Colonic mucosa (tissue), 4 donors: ENCODE measurements around the gene CUL7. TPM values are rescaled to one million over a fixed set of nuclear protein-coding genes. Genes with fewer than 3 reads are reported as not detected.
"Not testable (repeated sequence)": the region's sequence is repeated elsewhere in the genome, so short reads cannot be mapped to it uniquely, and the experiment has no call there.

Source experiments
- DNase-seq: peaks from one replicate; pipeline ENCODE4 v3.0.0-alpha.2; 2020
- H3K27ac ChIP-seq: fragments of 200-600 bp; one replicate; pipeline ENCODE4 v1.8.0; 2021
- H3K27me3 ChIP-seq: fragments of 200-600 bp; one replicate; pipeline ENCODE4 v1.8.0; 2021
- H3K36me3 ChIP-seq: fragments of 200-600 bp; one replicate; pipeline ENCODE4 v1.8.0; 2021
- H3K4me1 ChIP-seq: fragments of 200-600 bp; one replicate; pipeline ENCODE4 v1.8.0; 2021; ENCODE audit warnings: mild to moderate bottlenecking
- H3K4me3 ChIP-seq: fragments of 200-600 bp; one replicate; pipeline ENCODE4 v1.8.0; 2021
- H3K9ac ChIP-seq, 2 donors: one replicate each; pipeline ENCODE4 v1.7.0; 2013; ENCODE audit warnings: control low read depth in 2 of 2, low read depth in 2 of 2, low read length in 2 of 2
- H3K9me3 ChIP-seq: fragments of 200-600 bp; one replicate; pipeline ENCODE4 v1.8.0; 2021
- intact Hi-C: fragments of 100-400 bp; cut with DNase I; formaldehyde crosslinking; loops from one replicate; pipeline ENCODE4 v1.14.1; 2022
- total RNA-seq, 2 donors: library from RNA; stranded (reverse); fragmentation: NEBNext Ultra II Directional in 1 of 2; extraction: Animal tissue kit (Norgen Biotek cat#: 25700) in 1 of 2; gene quantifications; one replicate each; pipeline ENCODE4 v1.2.1, GENCODE V29; 2021
- TF ChIP-seq, protein P1 (sequence below): fragments of 200-600 bp; IDR thresholded peaks from one replicate; pipeline ENCODE4 v1.8.0; 2022; ENCODE audit warnings: antibody characterized with exemption, mild to moderate bottlenecking
- donor health status: healthy.
- donor health status: DM: no; HTN: no; CAD: no.
- donor health status: DM: no; HTN: no; CAD: no.

Gene CUL7
- total RNA-seq, 2 donors from 2014 or later = 13.7 to 15.3 TPM

GRCh38 chr6:43050981-43051380 is 2.7 kb downstream of the CUL7 start:
- Histone ChIP-seq H3K4me1 (peaks cover 7% of the 10 kb centered on the region), H3K36me3 (no peaks in the 10 kb centered on the region), H3K9me3 (no peaks in the 10 kb centered on the region), H3K27me3 (no peaks in the 10 kb centered on the region), H3K4me3 (no peak overlapping the region), H3K9ac (peak overlapping the region in 1 of 2 donors; percentile 27), H3K27ac (no peak overlapping the region)
- TF ChIP-seq, protein P1, sequence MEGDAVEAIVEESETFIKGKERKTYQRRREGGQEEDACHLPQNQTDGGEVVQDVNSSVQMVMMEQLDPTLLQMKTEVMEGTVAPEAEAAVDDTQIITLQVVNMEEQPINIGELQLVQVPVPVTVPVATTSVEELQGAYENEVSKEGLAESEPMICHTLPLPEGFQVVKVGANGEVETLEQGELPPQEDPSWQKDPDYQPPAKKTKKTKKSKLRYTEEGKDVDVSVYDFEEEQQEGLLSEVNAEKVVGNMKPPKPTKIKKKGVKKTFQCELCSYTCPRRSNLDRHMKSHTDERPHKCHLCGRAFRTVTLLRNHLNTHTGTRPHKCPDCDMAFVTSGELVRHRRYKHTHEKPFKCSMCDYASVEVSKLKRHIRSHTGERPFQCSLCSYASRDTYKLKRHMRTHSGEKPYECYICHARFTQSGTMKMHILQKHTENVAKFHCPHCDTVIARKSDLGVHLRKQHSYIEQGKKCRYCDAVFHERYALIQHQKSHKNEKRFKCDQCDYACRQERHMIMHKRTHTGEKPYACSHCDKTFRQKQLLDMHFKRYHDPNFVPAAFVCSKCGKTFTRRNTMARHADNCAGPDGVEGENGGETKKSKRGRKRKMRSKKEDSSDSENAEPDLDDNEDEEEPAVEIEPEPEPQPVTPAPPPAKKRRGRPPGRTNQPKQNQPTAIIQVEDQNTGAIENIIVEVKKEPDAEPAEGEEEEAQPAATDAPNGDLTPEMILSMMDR = no peak
- DNase-seq = no peak
- intact Hi-C loops = no loop called here

- intact Hi-C loops = no loop called here
Measured at GRCh38 chr6:43047998-43048397, 5.7 kb downstream of the CUL7 start.

DNA sequence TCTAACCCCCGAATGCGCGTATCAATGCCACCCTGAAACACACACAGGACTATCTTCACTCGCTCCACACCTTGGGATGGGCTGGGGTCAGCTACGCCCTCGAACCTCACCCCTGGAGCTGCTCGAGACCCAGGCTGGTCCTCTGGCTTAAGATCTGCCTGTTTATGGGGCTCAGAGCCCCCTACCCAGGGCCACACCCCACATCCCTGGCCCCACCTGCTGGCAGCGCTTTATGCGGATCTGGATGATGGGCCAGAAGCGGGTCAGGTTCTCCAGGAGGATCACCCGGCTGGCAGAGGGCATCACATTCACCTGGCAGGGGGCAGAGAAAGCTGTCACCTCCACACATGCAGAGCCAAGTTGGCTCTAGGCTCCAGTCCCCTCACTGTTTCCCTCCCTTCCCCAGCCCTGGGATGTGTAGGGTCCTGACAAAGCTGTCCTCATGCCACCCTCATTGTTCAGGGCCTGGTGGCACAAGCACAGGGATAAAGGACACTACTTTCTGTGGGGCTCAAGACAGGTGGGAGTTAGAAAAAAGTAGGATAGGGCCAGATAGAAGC is 8.2 kb downstream of the CUL7 start:
- Histone ChIP-seq H3K27ac (no peak overlapping the region), H3K36me3 (no peaks in the 10 kb centered on the region), H3K4me1 (no peaks in the 10 kb centered on the region), H3K9ac (no peak overlapping the region), H3K4me3 (no peak overlapping the region), H3K27me3 (no peaks in the 10 kb centered on the region), H3K9me3 (no peaks in the 10 kb centered on the region)
- intact Hi-C loops = no loop called here
- DNase-seq = no peak
- TF ChIP-seq, protein P1 = no peak

More at GRCh38 chr6:43047998-43048397, 5.7 kb downstream of the CUL7 start:
- H3K4me1 ChIP-seq = peaks cover 7% of the 10 kb centered on the region
- DNase-seq = no peak
- no peaks in the 10 kb centered on the region for H3K36me3 ChIP-seq
- no peaks in the 10 kb centered on the region for H3K9me3 ChIP-seq
- H3K9ac ChIP-seq = no peak overlapping the region
- H3K4me3 ChIP-seq = no peak overlapping the region
- no peaks in the 10 kb centered on the region for H3K27me3 ChIP-seq
- TF ChIP-seq, protein P1 = no peak
- H3K27ac ChIP-seq = no peak overlapping the region

GRCh38 chr6:43043310-43043709 is 10.3 kb downstream of the CUL7 start:
- no peak overlapping the region for H3K4me3 ChIP-seq
- H3K27ac ChIP-seq = no peak overlapping the region
- intact Hi-C loops = no loop called here
- no peak overlapping the region for H3K9ac ChIP-seq
- TF ChIP-seq, protein P1 = no peak
- no peaks in the 10 kb centered on the region for H3K27me3 ChIP-seq
- H3K9me3 ChIP-seq = no peaks in the 10 kb centered on the region
- no peak for DNase-seq
- no peaks in the 10 kb centered on the region for H3K36me3 ChIP-seq
- no peaks in the 10 kb centered on the region for H3K4me1 ChIP-seq

- H3K27me3 ChIP-seq, DNase-seq, H3K9me3 ChIP-seq, H3K4me1 ChIP-seq, H3K27ac ChIP-seq, H3K4me3 ChIP-seq, H3K9ac ChIP-seq, intact Hi-C loops, H3K36me3 ChIP-seq: not testable (repeated sequence)
Measured at GRCh38 chr6:43041475-43041874, 12.2 kb downstream of the CUL7 start.

DNA sequence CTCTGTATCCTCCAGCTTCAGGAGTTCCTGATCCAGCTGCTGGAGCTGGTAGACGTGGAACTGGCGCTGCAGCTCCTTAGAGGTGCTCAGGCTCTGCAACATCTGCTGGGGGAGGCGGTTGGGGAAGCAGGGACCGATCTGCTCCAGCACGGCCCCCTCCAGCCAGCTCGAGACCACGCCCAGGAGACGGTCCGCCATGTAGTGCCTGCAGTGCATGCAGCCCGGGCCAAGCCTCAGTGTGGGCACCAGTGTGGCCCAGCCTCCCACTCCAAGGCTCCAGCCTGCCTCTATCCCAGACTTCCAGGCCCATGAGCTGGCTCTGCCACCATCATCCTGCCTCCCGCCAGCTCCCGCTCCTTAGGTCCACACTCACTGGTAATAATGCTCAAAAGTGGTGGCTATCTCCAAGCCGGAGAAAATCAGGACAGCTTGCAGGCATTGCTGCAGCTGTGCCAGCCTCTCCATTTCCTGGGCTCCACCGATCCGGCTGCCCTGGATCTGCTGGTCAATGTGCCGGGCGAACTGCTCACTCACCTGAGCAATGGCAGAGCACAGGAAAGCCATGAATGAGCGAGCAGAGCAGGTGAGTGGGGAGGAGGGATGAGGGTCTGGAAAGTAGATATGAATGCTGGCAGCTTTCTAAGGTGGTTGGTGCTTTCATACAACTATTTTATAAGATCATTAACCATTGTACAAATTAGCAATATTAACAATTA is 13.0 kb downstream of the CUL7 start:
- DNase-seq = no peak
- no peaks in the 10 kb centered on the region for H3K27me3 ChIP-seq
- H3K4me1 ChIP-seq = no peaks in the 10 kb centered on the region
- TF ChIP-seq, protein P1 = no peak
- H3K27ac ChIP-seq = no peak overlapping the region
- no peak overlapping the region for H3K4me3 ChIP-seq
- no peak overlapping the region for H3K9ac ChIP-seq
- no peaks in the 10 kb centered on the region for H3K36me3 ChIP-seq
- intact Hi-C loops = no loop called here
- H3K9me3 ChIP-seq = no peaks in the 10 kb centered on the region
